OCI-LY1 (cell line): Measurements from ENCODE around the gene SDR42E2.

Experiments used
- H2AFZ ChIP-seq: fragments of 200-600 bp; sonication (generic), shearing (Covaris generic); 2 replicates; pipeline ENCODE4 v1.6.0; 2014; ENCODE audit warnings: antibody characterized with exemption, mild to moderate bottlenecking, low read length
- H3F3A ChIP-seq: fragments of 200-600 bp; sonication (generic), shearing (Covaris generic); 2 replicates; pipeline ENCODE4 v1.6.0; 2014; ENCODE audit warnings: mild to moderate bottlenecking, antibody characterized with exemption, low read length, moderate library complexity; ENCODE audit not compliant: insufficient read depth
- H3K27ac ChIP-seq: fragments of 200-600 bp; sonication (generic); 2 replicates; pipeline ENCODE4 v1.5.1; 2014; ENCODE audit warnings: low read length, mixed run types, mild to moderate bottlenecking, low read depth; ENCODE audit not compliant: poor library complexity, severe bottlenecking
- H3K27me3 ChIP-seq: fragments of 200-600 bp; sonication (generic); 2 replicates; pipeline ENCODE4 v1.6.0; 2014; ENCODE audit warnings: antibody characterized with exemption, mild to moderate bottlenecking, low read length, moderate library complexity; ENCODE audit not compliant: insufficient read depth
- H3K36me3 ChIP-seq: fragments of 200-600 bp; sonication (generic); 2 replicates; pipeline ENCODE4 v1.6.1; 2014; ENCODE audit warnings: mild to moderate bottlenecking, antibody characterized with exemption, low read length, moderate library complexity, mixed read lengths; ENCODE audit not compliant: insufficient read depth
- H3K4me1 ChIP-seq: fragments of 200-600 bp; sonication (generic); 2 replicates; pipeline ENCODE4 v1.5.1; 2014; ENCODE audit warnings: mild to moderate bottlenecking, low read length, moderate library complexity; ENCODE audit not compliant: insufficient read depth, severe bottlenecking
- H3K4me2 ChIP-seq: fragments of 200-600 bp; sonication (generic), shearing (Covaris generic); 2 replicates; pipeline ENCODE4 v1.6.1; 2014; ENCODE audit warnings: low read length
- H3K4me3 ChIP-seq: fragments of 200-600 bp; sonication (generic); 2 replicates; pipeline ENCODE4 v1.5.1; 2014; ENCODE audit warnings: low read length, low read depth, mild to moderate bottlenecking, mixed read lengths; ENCODE audit not compliant: poor library complexity, severe bottlenecking
- H3K79me2 ChIP-seq: fragments of 200-600 bp; shearing (Covaris generic); 2 replicates; pipeline ENCODE4 v1.6.1; 2016; ENCODE audit warnings: mixed run types, low read length, mixed read lengths; ENCODE audit not compliant: insufficient read depth
- H3K9ac ChIP-seq: fragments of 200-600 bp; sonication (generic), shearing (Covaris generic); 2 replicates; pipeline ENCODE4 v1.6.1; 2014; ENCODE audit warnings: mild to moderate bottlenecking, low read length, mixed read lengths
- H3K9me2 ChIP-seq: fragments of 200-600 bp; sonication (generic), shearing (Covaris generic); 2 replicates; pipeline ENCODE4 v1.6.1; 2014; ENCODE audit warnings: low read depth, mild to moderate bottlenecking, low read length, mixed read lengths
- H3K9me3 ChIP-seq: fragments of 200-600 bp; shearing (Covaris generic); 2 replicates; pipeline ENCODE4 v1.6.1; 2014; ENCODE audit warnings: low read length, mixed read lengths
- H4K20me1 ChIP-seq: fragments of 200-600 bp; sonication (generic), shearing (Covaris generic); 2 replicates; pipeline ENCODE4 v1.6.0; 2016; ENCODE audit warnings: mild to moderate bottlenecking, low read length; ENCODE audit not compliant: insufficient read depth
- EZH2 ChIP-seq: fragments of 200-600 bp; sonication (generic), shearing (Covaris generic); IDR thresholded peaks from 2 replicates; pipeline ENCODE4 v1.8.0; 2017; ENCODE audit warnings: borderline replicate concordance, mixed run types, mild to moderate bottlenecking, antibody characterized with exemption, low read length, moderate library complexity, mixed read lengths
- TF ChIP-seq, protein P1 (sequence below): fragments of 200-600 bp; sonication (generic), shearing (Covaris generic); IDR thresholded peaks from 2 replicates; pipeline ENCODE4 v1.5.1; 2017; ENCODE audit warnings: mild to moderate bottlenecking, antibody characterized with exemption, low read length, moderate library complexity, mixed read lengths

Gene SDR42E2

DNA sequence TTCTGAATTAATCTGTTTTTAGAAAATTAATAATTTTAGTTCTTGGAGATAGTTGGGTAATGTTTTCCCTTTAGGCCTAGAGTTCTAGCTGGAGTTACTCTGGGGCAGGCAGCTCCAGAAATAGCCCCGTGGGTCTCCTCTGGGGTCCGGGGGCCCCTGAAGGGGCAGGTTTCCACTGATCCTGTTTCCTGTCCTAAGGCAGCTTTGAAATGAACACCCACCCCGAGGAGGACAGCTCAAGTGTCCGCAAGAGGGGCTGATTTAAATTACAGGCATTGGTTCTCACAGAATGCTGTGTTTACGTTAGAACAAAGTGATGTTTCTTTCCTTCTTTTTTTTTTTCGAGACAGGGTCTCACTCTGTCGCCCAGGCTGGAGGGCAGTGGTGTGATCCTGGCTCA, 67.6 kb downstream of the SDR42E2 start:
- no peaks in the 10 kb centered on the region for H3F3A ChIP-seq
- TF ChIP-seq EZH2, result no peak
- TF ChIP-seq, protein P1, sequence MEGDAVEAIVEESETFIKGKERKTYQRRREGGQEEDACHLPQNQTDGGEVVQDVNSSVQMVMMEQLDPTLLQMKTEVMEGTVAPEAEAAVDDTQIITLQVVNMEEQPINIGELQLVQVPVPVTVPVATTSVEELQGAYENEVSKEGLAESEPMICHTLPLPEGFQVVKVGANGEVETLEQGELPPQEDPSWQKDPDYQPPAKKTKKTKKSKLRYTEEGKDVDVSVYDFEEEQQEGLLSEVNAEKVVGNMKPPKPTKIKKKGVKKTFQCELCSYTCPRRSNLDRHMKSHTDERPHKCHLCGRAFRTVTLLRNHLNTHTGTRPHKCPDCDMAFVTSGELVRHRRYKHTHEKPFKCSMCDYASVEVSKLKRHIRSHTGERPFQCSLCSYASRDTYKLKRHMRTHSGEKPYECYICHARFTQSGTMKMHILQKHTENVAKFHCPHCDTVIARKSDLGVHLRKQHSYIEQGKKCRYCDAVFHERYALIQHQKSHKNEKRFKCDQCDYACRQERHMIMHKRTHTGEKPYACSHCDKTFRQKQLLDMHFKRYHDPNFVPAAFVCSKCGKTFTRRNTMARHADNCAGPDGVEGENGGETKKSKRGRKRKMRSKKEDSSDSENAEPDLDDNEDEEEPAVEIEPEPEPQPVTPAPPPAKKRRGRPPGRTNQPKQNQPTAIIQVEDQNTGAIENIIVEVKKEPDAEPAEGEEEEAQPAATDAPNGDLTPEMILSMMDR, result no peak
- H3K4me2 ChIP-seq, result no peak overlapping the region
- no peaks in the 10 kb centered on the region for H3K27me3 ChIP-seq
- H3K36me3 ChIP-seq, result peaks cover 50% of the 10 kb centered on the region
- no peak overlapping the region for H3K9ac ChIP-seq
- no peaks in the 10 kb centered on the region for H3K9me2 ChIP-seq
- no peak overlapping the region for H3K27ac ChIP-seq
- H3K4me3 ChIP-seq, result no peak overlapping the region
- H3K79me2 ChIP-seq, result no peaks in the 10 kb centered on the region
- H2AFZ ChIP-seq, result no peak overlapping the region
- no peaks in the 10 kb centered on the region for H4K20me1 ChIP-seq
- no peaks in the 10 kb centered on the region for H3K9me3 ChIP-seq
- H3K4me1 ChIP-seq, result no peaks in the 10 kb centered on the region

DNA sequence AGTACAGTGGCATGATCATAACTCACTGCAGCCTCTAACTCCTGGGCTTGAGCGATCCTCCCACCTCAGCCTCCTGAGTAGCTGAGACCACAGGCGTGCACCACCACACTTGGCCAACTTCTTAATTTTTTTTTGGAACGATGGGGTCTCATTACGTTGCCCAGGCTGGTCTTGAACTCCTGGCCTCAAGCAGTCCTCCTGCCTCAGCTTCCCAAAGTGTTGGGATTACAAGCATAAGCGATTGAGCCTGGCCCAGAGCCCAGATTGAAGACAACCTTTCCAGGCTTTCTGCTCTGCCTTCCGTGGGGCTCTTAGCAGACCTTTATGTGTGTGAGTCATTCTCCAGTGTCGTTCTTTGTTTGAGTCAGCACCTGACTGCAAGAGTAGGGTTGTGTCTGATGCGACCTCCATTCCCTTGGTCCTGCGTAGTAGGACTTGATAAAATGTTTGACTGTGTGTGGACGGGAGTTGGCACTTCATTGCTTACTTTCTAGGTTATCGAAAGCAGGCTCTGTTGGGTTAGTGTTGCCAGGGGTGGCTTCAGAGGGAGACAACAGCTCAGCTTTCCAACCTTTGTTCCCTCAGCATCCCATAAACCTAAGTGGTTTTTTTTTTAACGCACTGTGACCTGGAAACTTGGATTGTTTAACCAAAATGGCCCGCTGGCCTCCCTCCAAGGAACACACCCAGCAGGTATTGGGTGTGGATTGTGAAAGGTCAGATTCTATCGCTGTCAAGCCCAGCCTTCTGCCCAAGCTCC, 70.2 kb downstream of the SDR42E2 start:
- H3K36me3 ChIP-seq, result peaks cover 45% of the 10 kb centered on the region
- no peaks in the 10 kb centered on the region for H3K9me3 ChIP-seq
- H2AFZ ChIP-seq, result no peak overlapping the region
- no peak overlapping the region for H3K4me3 ChIP-seq
- no peaks in the 10 kb centered on the region for H3K9me2 ChIP-seq
- no peaks in the 10 kb centered on the region for H3K27me3 ChIP-seq
- H3K79me2 ChIP-seq, result no peaks in the 10 kb centered on the region
- H3F3A ChIP-seq, result no peaks in the 10 kb centered on the region
- H3K4me2 ChIP-seq, result no peak overlapping the region
- H3K4me1 ChIP-seq, result no peaks in the 10 kb centered on the region
- no peak overlapping the region for H3K27ac ChIP-seq
- no peaks in the 10 kb centered on the region for H4K20me1 ChIP-seq
- H3K9ac ChIP-seq, result no peak overlapping the region
- TF ChIP-seq EZH2, result no peak
- TF ChIP-seq, protein P1, result no peak

DNA sequence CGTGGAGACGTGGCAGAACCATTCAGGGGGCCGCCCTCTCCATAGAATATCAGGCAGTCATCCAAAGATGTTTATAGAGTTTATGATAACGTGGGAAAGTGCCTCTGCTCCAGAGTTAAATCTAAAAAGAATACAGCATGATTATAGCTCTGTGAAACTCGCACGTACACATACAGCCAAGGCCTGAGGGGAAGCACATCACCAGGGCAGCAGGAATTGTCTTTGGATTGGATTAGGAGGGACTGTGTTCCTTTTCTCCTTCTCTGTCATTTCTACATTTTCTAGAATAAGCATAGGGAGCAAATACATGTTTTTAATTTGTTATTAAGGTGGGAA, 70.7 kb downstream of the SDR42E2 start:
- H4K20me1 ChIP-seq, result no peaks in the 10 kb centered on the region
- no peak overlapping the region for H3K9ac ChIP-seq
- H3K4me1 ChIP-seq, result no peaks in the 10 kb centered on the region
- no peak overlapping the region for H2AFZ ChIP-seq
- no peaks in the 10 kb centered on the region for H3K79me2 ChIP-seq
- no peaks in the 10 kb centered on the region for H3K9me2 ChIP-seq
- no peak for TF ChIP-seq EZH2
- no peak overlapping the region for H3K27ac ChIP-seq
- no peaks in the 10 kb centered on the region for H3K9me3 ChIP-seq
- H3F3A ChIP-seq, result no peaks in the 10 kb centered on the region
- H3K27me3 ChIP-seq, result no peaks in the 10 kb centered on the region
- H3K36me3 ChIP-seq, result peaks cover 45% of the 10 kb centered on the region
- no peak overlapping the region for H3K4me3 ChIP-seq
- H3K4me2 ChIP-seq, result no peak overlapping the region
